ENCODE data around the gene MAP2K5.

MAP2K5 gene

GRCh38 chr15:67560320-67560719, 17.8 kb downstream of the MAP2K5 start:
- no peak for FAIRE-seq

DNA sequence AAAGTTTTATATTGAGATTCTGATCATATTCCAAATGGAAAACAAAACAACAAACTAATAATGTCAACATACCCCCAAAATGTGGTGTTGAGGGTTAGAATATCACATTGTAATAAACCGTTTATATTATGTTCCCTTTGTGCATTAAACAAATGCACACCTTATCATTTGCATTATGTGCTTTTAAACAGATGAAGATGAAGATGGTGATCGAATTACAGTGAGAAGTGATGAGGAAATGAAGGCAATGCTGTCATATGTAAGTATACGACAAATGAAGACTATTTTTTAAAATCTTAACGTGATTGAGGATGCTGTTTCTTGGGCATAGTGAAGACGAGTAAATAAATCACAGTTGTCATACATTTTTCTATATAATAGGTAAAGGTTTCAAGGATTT, 20.6 kb downstream of the MAP2K5 start:
- no peak for FAIRE-seq

DNA sequence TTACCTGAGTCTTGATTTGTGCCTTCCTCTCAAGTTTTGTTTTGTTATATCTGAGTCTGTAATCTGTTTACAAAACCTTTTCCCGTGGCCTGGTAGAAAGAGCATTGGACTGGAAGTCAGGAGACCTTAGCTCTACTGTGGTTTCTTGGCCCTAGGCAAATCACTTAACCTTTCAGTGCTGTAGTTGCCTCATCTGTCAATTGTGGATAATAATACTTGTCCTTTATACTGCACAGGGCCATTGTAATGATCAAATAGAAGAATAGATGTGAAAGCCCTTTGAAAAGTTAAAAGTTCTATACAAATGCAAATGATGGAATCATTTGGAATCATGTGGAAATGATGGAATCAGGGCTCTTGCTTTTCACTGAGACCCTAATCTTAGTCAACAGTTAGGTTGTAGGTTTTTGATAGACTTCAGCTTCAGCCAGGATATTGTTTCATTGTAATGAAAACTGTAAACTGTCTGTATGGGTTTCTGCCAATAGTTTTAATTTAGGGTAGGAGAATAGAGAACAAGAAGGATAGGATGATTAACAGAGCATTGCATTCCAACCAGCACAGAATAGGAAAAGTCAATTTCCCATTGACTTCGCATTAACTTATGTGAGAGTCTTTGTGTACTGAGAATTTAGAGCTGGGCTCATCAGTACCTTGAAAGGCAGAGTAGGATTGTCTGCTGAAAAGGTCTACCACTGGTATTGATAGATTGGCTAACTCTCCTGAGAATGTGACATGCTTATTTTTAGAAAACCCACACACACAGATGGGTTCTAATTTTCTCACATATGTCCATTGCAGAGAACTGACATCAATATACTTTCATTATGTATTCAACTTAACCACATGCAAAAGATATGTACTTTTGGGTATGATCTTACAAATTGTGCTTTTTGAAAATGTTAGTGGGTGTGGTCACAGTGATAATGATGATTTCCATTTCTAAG, 21.8 kb downstream of the MAP2K5 start:
- FAIRE-seq, result no peak

DNA sequence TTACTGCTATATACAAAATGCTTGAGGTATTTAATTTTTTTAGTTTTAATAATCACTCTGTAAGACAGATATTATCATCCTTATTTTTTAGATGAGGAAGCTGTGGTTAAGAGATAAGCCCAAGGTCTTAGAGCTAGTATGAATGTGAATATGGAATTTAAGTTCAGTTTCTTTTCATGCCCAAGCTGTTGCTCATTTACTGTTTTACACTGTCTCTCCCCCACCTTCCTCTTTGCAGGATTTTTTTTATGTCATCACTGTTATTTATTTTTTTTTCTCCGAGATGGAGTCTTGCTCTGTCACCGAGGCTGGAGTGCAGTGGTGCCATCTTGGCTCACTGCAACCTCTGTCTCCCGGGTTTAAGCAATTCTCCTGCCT, 22.5 kb downstream of the MAP2K5 start:
- no peak for FAIRE-seq

DNA sequence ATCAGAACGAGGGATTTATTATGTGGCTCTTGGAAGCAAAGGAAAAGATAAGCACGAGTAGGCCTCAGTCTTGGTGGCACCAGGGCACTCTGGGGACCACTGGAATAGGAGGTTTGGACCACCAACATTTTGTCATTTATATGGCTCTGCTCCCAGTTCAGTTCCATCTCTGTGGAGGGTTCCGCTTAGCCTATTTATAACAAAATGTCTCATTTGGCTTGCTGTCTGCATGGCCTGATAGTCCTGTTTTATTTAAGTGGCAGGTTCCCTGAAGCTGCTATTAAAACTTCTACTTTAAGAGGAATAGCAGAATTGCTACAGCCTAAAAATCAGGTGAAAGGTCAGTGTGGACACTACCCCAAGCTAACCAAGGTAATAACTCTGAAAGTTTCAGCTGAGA, 27.2 kb downstream of the MAP2K5 start:
- no peak for FAIRE-seq

DNA sequence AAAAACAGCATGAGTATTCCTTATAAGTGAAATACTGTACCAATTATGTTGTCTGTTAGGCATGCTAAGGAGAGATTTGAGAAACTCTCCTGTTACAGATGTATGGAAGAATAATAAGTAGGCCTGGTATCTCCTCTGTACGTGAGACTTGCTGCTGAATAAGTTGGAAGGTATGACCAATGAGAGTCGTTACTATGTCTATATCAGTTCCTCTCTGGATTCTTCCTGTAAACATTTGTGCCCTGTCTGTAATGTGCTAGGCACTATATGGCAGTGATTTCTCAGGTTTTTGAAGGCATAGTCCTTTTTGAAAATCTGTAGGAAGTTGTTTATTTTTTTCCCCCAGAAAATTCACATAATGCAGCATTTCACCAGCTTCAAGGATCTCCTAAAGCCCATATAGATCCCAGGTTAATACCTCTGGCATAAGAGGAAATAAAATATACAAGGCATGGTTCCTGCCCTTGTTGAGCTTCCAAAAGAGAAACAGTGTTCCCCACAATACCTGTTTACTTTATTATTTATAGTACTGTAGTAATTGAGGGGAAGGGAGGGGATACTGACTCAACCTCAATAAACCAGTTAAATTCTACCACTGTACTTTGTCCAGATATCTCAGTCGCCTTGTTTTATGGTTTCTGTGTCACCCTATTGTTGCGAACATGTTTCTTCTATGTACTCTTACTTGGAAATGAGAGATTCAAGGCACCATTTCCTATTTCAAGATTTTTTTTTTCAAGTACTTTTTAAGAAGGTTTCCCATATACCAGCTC, 28.6 kb downstream of the MAP2K5 start:
- FAIRE-seq, result no peak

- no peak for FAIRE-seq
Measured at GRCh38 chr15:67571648-67572415, 29.3 kb downstream of the MAP2K5 start.

- no peak for FAIRE-seq
Measured at GRCh38 chr15:67573194-67573593, 30.7 kb downstream of the MAP2K5 start.

DNA sequence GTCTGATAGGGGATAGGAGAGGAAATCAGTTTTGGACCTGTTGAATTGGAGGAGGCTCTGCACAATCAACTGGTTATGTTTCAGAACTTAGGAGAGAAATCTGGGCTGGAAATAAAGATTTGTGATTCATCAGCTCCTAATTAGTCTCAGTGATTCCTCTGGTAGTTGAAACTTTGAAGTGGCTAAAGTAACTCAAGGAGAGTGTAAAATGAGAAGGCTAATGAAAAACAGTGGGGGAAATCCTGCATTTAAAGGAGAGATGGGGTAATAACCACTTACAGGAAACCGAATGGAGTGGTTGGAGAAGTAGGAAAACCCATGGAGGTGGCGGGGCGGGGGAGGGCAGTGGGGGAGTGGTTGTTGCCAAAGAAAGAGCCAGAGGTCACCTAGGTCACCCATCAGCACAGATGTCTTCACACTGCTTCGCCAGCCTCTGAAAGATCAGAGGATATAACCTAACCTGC, 32.6 kb downstream of the MAP2K5 start:
- no peak for FAIRE-seq

- no peak for FAIRE-seq
Measured at GRCh38 chr15:67578020-67578600, 35.6 kb downstream of the MAP2K5 start.

DNA sequence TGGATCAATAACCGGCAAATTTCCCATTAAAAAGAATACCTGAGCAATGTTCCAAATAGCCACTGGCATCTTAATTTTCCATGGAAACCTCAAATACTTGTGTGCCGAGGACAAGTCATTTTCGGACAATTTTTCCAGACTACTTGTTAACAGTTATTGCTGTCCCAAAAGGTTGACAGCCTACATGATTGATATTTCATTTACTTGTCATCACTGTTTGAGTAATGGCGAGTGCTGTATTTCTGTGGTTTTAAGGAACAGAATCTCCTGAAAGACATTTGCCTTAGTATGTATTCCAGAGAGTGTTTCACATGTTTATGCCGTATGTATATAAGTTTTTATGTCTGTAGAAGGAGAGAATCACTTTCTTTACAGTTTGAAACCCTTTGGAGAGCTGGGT, 36.7 kb downstream of the MAP2K5 start:
- no peak for FAIRE-seq

- no peak for FAIRE-seq
Measured at GRCh38 chr15:67579967-67580366, 37.5 kb downstream of the MAP2K5 start.

GRCh38 chr15:67584157-67584556, 41.7 kb downstream of the MAP2K5 start:
- FAIRE-seq, result no peak

DNA sequence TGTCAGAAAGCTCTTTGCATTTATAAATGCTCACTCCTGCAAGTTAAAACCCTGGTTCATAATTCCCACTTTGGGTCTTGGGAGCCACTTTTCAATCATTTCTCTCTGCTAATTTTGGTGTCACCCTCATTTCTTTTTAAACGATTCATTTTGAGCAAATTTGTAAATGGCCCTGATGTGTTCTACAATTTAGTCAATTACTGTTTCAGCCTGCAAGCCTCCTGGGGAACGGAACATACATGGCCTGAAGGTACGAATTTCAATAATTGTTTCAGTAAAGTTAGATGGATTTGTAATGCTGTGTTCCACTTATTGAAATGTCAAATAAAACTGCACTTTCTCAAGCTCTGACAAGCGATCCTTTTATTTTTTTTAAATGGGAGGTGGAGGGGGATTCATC, 43.2 kb downstream of the MAP2K5 start:
- FAIRE-seq, result no peak

GRCh38 chr15:67587331-67587730, 44.8 kb downstream of the MAP2K5 start:
- no peak for FAIRE-seq

DNA sequence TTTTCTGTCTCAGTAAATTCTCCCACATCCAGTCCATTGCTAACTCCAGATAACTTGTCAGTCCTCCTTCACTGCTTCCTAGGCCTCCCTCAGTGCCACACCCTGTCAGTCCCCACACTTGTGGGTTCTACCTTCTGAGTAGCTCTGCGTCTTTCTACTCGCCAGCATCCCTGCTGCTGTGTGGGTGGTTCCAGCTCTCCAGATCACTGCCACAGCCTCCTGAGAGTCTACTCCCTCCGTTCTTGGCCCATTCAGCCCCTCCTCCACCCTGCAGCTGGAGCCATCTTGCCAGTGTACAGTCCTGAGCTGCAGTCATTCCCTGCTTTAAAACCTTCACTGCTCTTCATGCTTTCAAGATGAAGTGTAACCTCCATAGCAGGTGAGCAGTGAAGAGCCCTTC, 45.3 kb downstream of the MAP2K5 start:
- no peak for FAIRE-seq

GRCh38 chr15:67590191-67590590, 47.7 kb downstream of the MAP2K5 start:
- FAIRE-seq, result no peak

DNA sequence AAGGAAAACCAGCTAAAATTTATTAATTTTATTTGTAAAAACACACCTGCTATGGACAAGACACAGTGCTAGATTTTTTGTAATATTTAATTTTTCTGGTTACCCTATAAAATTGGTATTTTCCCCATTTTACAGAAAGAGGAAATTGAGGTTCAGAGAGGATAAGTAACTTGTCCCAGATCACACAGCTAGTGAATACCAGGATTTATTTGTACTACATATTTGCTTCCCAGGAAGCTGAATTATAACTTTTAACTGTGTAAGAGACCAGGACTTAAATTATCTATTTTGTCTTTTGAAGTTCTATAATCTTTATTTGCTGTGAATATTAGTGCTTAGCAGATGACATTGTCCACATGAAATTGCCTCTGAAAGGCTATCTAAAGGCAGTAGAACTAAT, 49.7 kb downstream of the MAP2K5 start:
- FAIRE-seq, result no peak

DNA sequence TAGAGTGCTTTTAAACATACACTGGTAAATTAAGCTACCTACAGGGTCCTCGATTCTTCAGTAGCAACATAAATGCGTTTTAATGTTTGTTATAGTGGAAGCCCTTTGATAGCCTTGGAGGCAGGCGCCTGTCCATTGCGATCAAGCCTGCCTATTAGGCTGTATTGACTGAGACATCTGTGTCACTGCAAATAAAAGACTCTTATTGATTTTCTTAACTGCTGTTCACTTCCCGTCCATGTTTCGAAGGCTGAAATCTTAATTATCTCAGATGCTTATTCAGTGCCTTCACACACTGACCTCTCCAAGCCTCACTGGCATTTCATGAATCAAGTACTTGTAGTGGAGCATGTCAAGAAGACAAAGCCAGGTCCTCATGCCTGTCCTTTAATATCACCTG, 51.1 kb downstream of the MAP2K5 start:
- FAIRE-seq, result no peak

DNA sequence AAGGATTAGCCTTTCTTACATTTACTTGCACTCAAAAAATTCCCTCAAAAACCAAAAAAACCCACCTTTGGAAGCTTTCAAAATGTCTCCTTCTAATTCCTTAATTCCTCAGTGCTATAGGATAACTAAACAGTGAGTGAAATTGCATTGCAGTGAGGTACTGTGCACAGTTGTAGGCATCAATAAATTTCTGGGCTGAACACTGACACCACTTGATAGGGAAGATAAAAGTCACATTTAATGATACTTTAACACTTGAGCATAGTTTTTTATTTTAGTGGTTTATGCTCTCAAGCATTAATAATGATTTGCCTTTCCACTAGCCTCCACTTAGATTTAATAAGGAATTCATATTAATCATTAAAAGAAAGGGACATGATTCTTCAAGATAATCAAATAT, 52.3 kb downstream of the MAP2K5 start:
- no peak for FAIRE-seq

- no peak for FAIRE-seq
Measured at GRCh38 chr15:67595572-67595971, 53.1 kb downstream of the MAP2K5 start.

DNA sequence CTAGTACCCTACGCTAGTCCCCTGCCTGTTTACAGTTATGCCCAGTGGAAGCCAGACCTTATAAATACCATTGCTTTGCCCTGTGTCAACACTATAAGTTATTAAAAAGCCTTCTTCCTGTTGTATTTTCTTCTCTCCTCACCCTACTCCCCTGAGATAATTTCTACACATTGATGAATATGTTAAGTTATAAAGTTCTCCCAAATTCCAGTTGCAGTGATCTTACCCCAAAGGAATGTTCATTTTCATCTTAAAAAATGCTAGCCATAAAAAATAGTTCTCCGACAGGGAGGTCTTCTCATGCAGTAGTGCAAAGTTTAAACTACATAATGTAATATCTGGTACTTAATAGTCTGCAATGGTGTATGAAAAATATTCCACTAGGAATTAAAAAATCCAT, 58.6 kb downstream of the MAP2K5 start:
- FAIRE-seq, result no peak

DNA sequence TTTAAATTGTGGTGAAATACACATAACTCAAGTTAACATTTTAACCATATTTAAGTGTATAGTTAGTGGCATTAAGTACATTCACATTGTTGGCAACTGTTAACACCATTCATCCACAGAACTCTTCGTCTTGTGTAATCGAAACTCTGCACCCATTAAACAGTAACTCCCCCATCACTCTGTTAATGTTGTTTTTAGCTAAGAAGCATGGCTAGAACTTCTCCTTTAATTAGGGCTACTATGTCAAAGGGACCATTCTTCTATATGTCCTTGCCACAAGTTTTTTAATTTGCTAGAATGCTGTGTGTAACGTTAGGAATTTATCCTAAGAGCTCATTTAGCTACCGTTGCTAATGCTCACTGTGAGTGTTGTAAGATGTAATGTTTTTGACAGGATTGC, 60.6 kb downstream of the MAP2K5 start:
- FAIRE-seq, result no peak
